Neural progenitor cell (in vitro differentiated cells): ENCODE data around the gene EPB41. TPM values are rescaled to one million over a fixed set of nuclear protein-coding genes. Genes with fewer than 3 reads are reported as not detected.
"Not testable (repeated sequence)": the region's sequence is repeated elsewhere in the genome, so short reads cannot be mapped to it uniquely, and the experiment has no call there.

ENCODE experiments used
- DNase-seq: peaks from one replicate; pipeline ENCODE4 v3.0.0-alpha.2; 2016; ENCODE audit warnings: low spot score
- H2AFZ ChIP-seq: fragments of 200-600 bp; sonication (generic); replicated peaks from 2 replicates; pipeline ENCODE4 v1.6.1; 2016; ENCODE audit warnings: antibody characterized with exemption
- H3F3A ChIP-seq: fragments of 200-600 bp; sonication (generic); 2 replicates; pipeline ENCODE4 v1.6.1; 2016; ENCODE audit warnings: antibody characterized with exemption, low read depth
- H3K27ac ChIP-seq: fragments of 200-600 bp; sonication (generic); 2 replicates; pipeline ENCODE4 v1.5.1; 2016; ENCODE audit warnings: mild to moderate bottlenecking
- H3K27me3 ChIP-seq: fragments of 200-600 bp; sonication (generic); 2 replicates; pipeline ENCODE4 v1.6.1; 2016; ENCODE audit warnings: mild to moderate bottlenecking, moderate library complexity
- H3K36me3 ChIP-seq: fragments of 200-600 bp; sonication (generic); 2 replicates; pipeline ENCODE4 v1.5.1; 2016
- H3K4me1 ChIP-seq: fragments of 200-600 bp; sonication (generic); 2 replicates; pipeline ENCODE4 v1.6.1; 2016; ENCODE audit warnings: mixed run types
- H3K4me2 ChIP-seq: fragments of 200-600 bp; sonication (generic); 2 replicates; pipeline ENCODE4 v1.6.1; 2016
- H3K4me3 ChIP-seq: fragments of 200-600 bp; sonication (generic); 2 replicates; pipeline ENCODE4 v1.5.1; 2016
- H3K79me2 ChIP-seq: fragments of 200-600 bp; sonication (generic); 2 replicates; pipeline ENCODE4 v1.6.1; 2016; ENCODE audit warnings: low read depth
- H3K9ac ChIP-seq: fragments of 200-600 bp; sonication (generic); 2 replicates; pipeline ENCODE4 v1.6.1; 2016
- H3K9me3 ChIP-seq: fragments of 200-600 bp; sonication (generic); 2 replicates; pipeline ENCODE4 v1.5.1; 2016; ENCODE audit warnings: low read depth
- H4K20me1 ChIP-seq: fragments of 200-600 bp; sonication (generic); 2 replicates; pipeline ENCODE4 v1.6.1; 2016; ENCODE audit warnings: low read depth
- H3K27ac Mint-ChIP-seq: 3 replicates; pipeline ENCODE4 v1.8.0; 2021; ENCODE audit warnings: mixed read lengths
- H3K27me3 Mint-ChIP-seq: 2 replicates; pipeline ENCODE4 v1.8.0; 2022; ENCODE audit warnings: low read depth, mild to moderate bottlenecking, inconsistent platforms, moderate library complexity, mixed read lengths; ENCODE audit not compliant: insufficient read depth
- H3K36me3 Mint-ChIP-seq: 3 replicates; pipeline ENCODE4 v1.8.0; 2021; ENCODE audit warnings: mixed read lengths
- H3K4me1 Mint-ChIP-seq: 3 replicates; pipeline ENCODE4 v1.8.0; 2021; ENCODE audit warnings: mixed read lengths
- H3K4me3 Mint-ChIP-seq: 3 replicates; pipeline ENCODE4 v1.8.0; 2021; ENCODE audit warnings: mild to moderate bottlenecking, moderate library complexity, mixed read lengths
- H3K9me3 Mint-ChIP-seq: 3 replicates; pipeline ENCODE4 v1.8.0; 2020; ENCODE audit warnings: mixed read lengths
- EZH2 ChIP-seq: fragments of 200-600 bp; sonication (generic); IDR thresholded peaks from 2 replicates; pipeline ENCODE4 v1.6.1; 2017; ENCODE audit warnings: antibody characterized with exemption, mild to moderate bottlenecking, moderate library complexity
- EZH2phosphoT487 ChIP-seq: fragments of 200-600 bp; sonication (generic); IDR thresholded peaks from 2 replicates; pipeline ENCODE4 v1.6.1; 2017; ENCODE audit warnings: antibody characterized with exemption
- total RNA-seq: library from RNA; depleted of rRNA; stranded (reverse); fragments of >200 nt; gene quantifications from 2 replicates; pipeline ENCODE4 v1.2.3, GENCODE V29; 2015; ENCODE audit warnings: low replicate concordance
- TF ChIP-seq, protein P1 (sequence below): fragments of 200-600 bp; sonication (generic); IDR thresholded peaks from 2 replicates; pipeline ENCODE4 v1.5.1; 2017; ENCODE audit warnings: antibody characterized with exemption, mild to moderate bottlenecking

Gene EPB41
- total RNA-seq, 1 donor from 2014 or later = 211 TPM

GRCh38 chr1:29100487-29100886 is 186.1 kb downstream of the EPB41 start:
- H3K9me3 Mint-ChIP-seq = no peaks in the 10 kb centered on the region
- Histone ChIP-seq H3K4me1 (peaks cover 17% of the 10 kb centered on the region), H3K79me2 (no peaks in the 10 kb centered on the region), H3K27ac (no peak overlapping the region), H3K27me3 (no peaks in the 10 kb centered on the region), H2AFZ (no peak overlapping the region), H3K4me2 (no peak overlapping the region), H3K9me3 (no peaks in the 10 kb centered on the region), H3K4me3 (no peak overlapping the region), H3K36me3 (peaks cover 7% of the 10 kb centered on the region), H4K20me1 (peaks cover 11% of the 10 kb centered on the region), H3F3A (peaks cover 18% of the 10 kb centered on the region), H3K9ac (no peak overlapping the region)
- DNase-seq = no peak
- H3K4me1 Mint-ChIP-seq = peaks cover 18% of the 10 kb centered on the region
- no peak overlapping the region for H3K4me3 Mint-ChIP-seq
- peaks cover 21% of the 10 kb centered on the region for H3K36me3 Mint-ChIP-seq
- no peaks in the 10 kb centered on the region for H3K27me3 Mint-ChIP-seq
- no peak overlapping the region for H3K27ac Mint-ChIP-seq
- TF ChIP-seq EZH2 (no peak), EZH2phosphoT487 (no peak)
- TF ChIP-seq, protein P1, sequence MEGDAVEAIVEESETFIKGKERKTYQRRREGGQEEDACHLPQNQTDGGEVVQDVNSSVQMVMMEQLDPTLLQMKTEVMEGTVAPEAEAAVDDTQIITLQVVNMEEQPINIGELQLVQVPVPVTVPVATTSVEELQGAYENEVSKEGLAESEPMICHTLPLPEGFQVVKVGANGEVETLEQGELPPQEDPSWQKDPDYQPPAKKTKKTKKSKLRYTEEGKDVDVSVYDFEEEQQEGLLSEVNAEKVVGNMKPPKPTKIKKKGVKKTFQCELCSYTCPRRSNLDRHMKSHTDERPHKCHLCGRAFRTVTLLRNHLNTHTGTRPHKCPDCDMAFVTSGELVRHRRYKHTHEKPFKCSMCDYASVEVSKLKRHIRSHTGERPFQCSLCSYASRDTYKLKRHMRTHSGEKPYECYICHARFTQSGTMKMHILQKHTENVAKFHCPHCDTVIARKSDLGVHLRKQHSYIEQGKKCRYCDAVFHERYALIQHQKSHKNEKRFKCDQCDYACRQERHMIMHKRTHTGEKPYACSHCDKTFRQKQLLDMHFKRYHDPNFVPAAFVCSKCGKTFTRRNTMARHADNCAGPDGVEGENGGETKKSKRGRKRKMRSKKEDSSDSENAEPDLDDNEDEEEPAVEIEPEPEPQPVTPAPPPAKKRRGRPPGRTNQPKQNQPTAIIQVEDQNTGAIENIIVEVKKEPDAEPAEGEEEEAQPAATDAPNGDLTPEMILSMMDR = no peak

- H3K4me1 Mint-ChIP-seq = no peaks in the 10 kb centered on the region
- H2AFZ ChIP-seq = no peak overlapping the region
- no peak for DNase-seq
- H3K79me2 ChIP-seq = no peaks in the 10 kb centered on the region
- no peaks in the 10 kb centered on the region for H3K36me3 ChIP-seq
- peaks cover 15% of the 10 kb centered on the region for H3K36me3 Mint-ChIP-seq
- no peak overlapping the region for H3K27ac Mint-ChIP-seq
- no peak overlapping the region for H3K4me3 Mint-ChIP-seq
- no peaks in the 10 kb centered on the region for H3K27me3 ChIP-seq
- no peak overlapping the region for H3K27ac ChIP-seq
- no peak overlapping the region for H3K4me2 ChIP-seq
- no peak overlapping the region for H3K4me3 ChIP-seq
- no peaks in the 10 kb centered on the region for H3F3A ChIP-seq
- no peak overlapping the region for H3K9ac ChIP-seq
- no peak for TF ChIP-seq EZH2
- no peak for TF ChIP-seq EZH2phosphoT487
- TF ChIP-seq, protein P1 = no peak
- no peaks in the 10 kb centered on the region for H3K4me1 ChIP-seq
- H4K20me1 ChIP-seq = no peaks in the 10 kb centered on the region
- H3K9me3 ChIP-seq = no peaks in the 10 kb centered on the region
- H3K27me3 Mint-ChIP-seq = no peaks in the 10 kb centered on the region
- no peaks in the 10 kb centered on the region for H3K9me3 Mint-ChIP-seq
These were observed 191.5 kb downstream of the EPB41 start for GRCh38 chr1:29105822-29106221.

DNA sequence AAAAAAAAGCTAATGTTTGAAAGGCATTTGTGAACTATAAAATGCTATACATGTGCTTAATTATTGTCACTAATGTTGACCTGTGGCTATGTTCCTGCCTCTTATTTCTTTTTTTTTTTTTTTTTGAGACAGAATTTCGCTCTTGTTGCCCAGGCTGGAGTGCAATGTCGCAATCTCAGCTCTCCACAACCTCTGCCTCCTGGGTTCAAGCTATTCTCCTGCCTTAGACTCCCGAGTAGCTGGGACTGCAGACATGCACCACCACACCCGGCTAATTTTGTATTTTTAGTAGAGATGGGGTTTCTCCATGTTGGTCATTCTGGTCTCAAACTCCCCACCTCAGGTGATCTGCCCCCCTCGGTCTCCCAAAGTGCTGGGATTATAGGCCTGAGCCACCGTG is 193.7 kb downstream of the EPB41 start:
- not testable (repeated sequence) for H3K27me3 Mint-ChIP-seq, H3F3A ChIP-seq, H3K36me3 ChIP-seq, H3K4me2 ChIP-seq, H4K20me1 ChIP-seq, H3K9me3 ChIP-seq, H3K27ac ChIP-seq, H3K4me3 Mint-ChIP-seq, DNase-seq, H3K27ac Mint-ChIP-seq, H3K4me1 ChIP-seq, H3K79me2 ChIP-seq, H3K4me3 ChIP-seq, H3K9me3 Mint-ChIP-seq, H2AFZ ChIP-seq, H3K9ac ChIP-seq, H3K27me3 ChIP-seq, H3K4me1 Mint-ChIP-seq
- peaks cover 11% of the 10 kb centered on the region for H3K36me3 Mint-ChIP-seq

GRCh38 chr1:29112705-29113412 is 198.5 kb downstream of the EPB41 start:
- H3K4me1 Mint-ChIP-seq = no peaks in the 10 kb centered on the region
- H3K36me3 Mint-ChIP-seq = peaks cover 17% of the 10 kb centered on the region
- H3K4me2 ChIP-seq = no peak overlapping the region
- no peaks in the 10 kb centered on the region for H3F3A ChIP-seq
- no peak overlapping the region for H3K27ac ChIP-seq
- no peaks in the 10 kb centered on the region for H3K79me2 ChIP-seq
- H3K4me3 Mint-ChIP-seq = no peak overlapping the region
- no peaks in the 10 kb centered on the region for H3K4me1 ChIP-seq
- no peaks in the 10 kb centered on the region for H3K27me3 ChIP-seq
- no peak overlapping the region for H3K27ac Mint-ChIP-seq
- H3K9me3 ChIP-seq = no peaks in the 10 kb centered on the region
- DNase-seq = no peak
- TF ChIP-seq EZH2phosphoT487 (no peak), EZH2 (no peak)
- TF ChIP-seq, protein P1 = no peak
- no peak overlapping the region for H2AFZ ChIP-seq
- no peaks in the 10 kb centered on the region for H4K20me1 ChIP-seq
- H3K36me3 ChIP-seq = no peaks in the 10 kb centered on the region
- H3K9ac ChIP-seq = no peak overlapping the region
- H3K9me3 Mint-ChIP-seq = no peaks in the 10 kb centered on the region
- H3K4me3 ChIP-seq = no peak overlapping the region
- H3K27me3 Mint-ChIP-seq = no peaks in the 10 kb centered on the region
